SU-DHL-6 (cell line): ENCODE data around the gene OR1J2.

ENCODE experiments used
- H2AFZ ChIP-seq: fragments of 200-600 bp; sonication (generic); 2 replicates; pipeline ENCODE4 v1.6.1; 2014; ENCODE audit warnings: low read depth, mild to moderate bottlenecking, moderate library complexity, mixed read lengths, antibody characterized with exemption, low read length; ENCODE audit not compliant: severe bottlenecking
- H3F3A ChIP-seq: fragments of 200-600 bp; shearing (Covaris generic); 2 replicates; pipeline ENCODE4 v1.6.0; 2016; ENCODE audit warnings: antibody characterized with exemption, mild to moderate bottlenecking; ENCODE audit not compliant: insufficient read depth
- H3K27ac ChIP-seq: fragments of 200-600 bp; sonication (generic); 2 replicates; pipeline ENCODE4 v1.5.1; 2016; ENCODE audit warnings: low read depth, mild to moderate bottlenecking, low read length, moderate library complexity, mixed read lengths
- H3K27me3 ChIP-seq: fragments of 200-600 bp; sonication (generic), shearing (Covaris generic); 2 replicates; pipeline ENCODE4 v1.6.0; 2014; ENCODE audit warnings: mild to moderate bottlenecking, low read length
- H3K36me3 ChIP-seq: fragments of 200-600 bp; sonication (generic); 2 replicates; pipeline ENCODE4 v1.6.1; 2014; ENCODE audit warnings: mild to moderate bottlenecking, low read length, mixed read lengths
- H3K4me2 ChIP-seq: fragments of 300-600, 200-600 bp; shearing (Covaris generic), sonication (generic); 2 replicates; pipeline ENCODE4 v1.6.0; 2014; ENCODE audit warnings: low read length, low read depth, mild to moderate bottlenecking; ENCODE audit not compliant: poor library complexity, severe bottlenecking
- H3K4me3 ChIP-seq: fragments of 200-600 bp; sonication (generic); 2 replicates; pipeline ENCODE4 v1.5.1; 2014; ENCODE audit warnings: antibody characterized with exemption, low read length, mild to moderate bottlenecking, mixed read lengths; ENCODE audit not compliant: insufficient read depth, poor library complexity, severe bottlenecking
- H3K79me2 ChIP-seq: fragments of 200-600 bp; sonication (generic); 2 replicates; pipeline ENCODE4 v1.6.1; 2014; ENCODE audit warnings: mild to moderate bottlenecking, low read length, moderate library complexity; ENCODE audit not compliant: insufficient read depth
- H3K9ac ChIP-seq: fragments of 200-600 bp; sonication (generic); 2 replicates; pipeline ENCODE4 v1.7.0; 2014; ENCODE audit warnings: mild to moderate bottlenecking, low read length
- H3K9me2 ChIP-seq: fragments of 200-600 bp; sonication (generic); replicated peaks from 2 replicates; pipeline ENCODE4 v1.6.1; 2014; ENCODE audit warnings: low read length; ENCODE audit not compliant: insufficient read depth
- H3K9me3 ChIP-seq: fragments of 200-600 bp; sonication (generic); 2 replicates; pipeline ENCODE4 v1.6.1; 2014; ENCODE audit warnings: low read length, mixed read lengths; ENCODE audit not compliant: insufficient read depth
- H4K20me1 ChIP-seq: fragments of 200-600 bp; sonication (generic); 2 replicates; pipeline ENCODE4 v1.6.1; 2014; ENCODE audit warnings: low read depth, mild to moderate bottlenecking, antibody characterized with exemption, low read length, moderate library complexity, mixed read lengths
- EZH2phosphoT487 ChIP-seq: fragments of 200-600 bp; sonication (generic), shearing (Covaris generic); conservative IDR thresholded peaks from 2 replicates; pipeline ENCODE4 v1.6.1; 2018; ENCODE audit warnings: mild to moderate bottlenecking, antibody characterized with exemption, low read length, moderate library complexity, mixed read lengths
- TF ChIP-seq, protein P1 (sequence below): fragments of 200-600 bp; sonication (generic); IDR thresholded peaks from one replicate; pipeline ENCODE4 v1.5.1; 2017; ENCODE audit warnings: antibody characterized with exemption, mild to moderate bottlenecking, low read length, moderate library complexity; ENCODE audit not compliant: insufficient read depth, poor library complexity, severe bottlenecking

OR1J2 gene

DNA sequence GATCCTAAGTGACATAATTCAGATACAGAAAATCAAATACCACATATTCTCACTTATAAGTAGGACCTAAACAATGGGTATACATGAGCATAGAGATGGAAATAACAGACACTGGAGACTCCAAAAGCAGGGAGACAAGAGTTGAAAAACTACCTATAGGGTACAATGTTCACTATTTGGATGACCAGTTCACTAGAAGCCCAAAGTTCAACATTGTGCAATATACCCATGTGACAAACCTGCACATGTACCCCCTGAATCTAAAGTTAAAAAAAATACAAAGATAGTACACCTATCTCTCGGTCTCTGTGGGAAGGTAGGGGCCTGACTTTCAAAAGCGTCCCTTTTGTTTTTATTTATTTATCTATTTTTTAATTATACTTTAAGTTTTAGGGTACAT, 28.2 kb downstream of the OR1J2 start:
- Histone ChIP-seq H3K9ac (no peak overlapping the region), H3K4me3 (no peak overlapping the region), H4K20me1 (no peaks in the 10 kb centered on the region), H3K9me2 (no peaks in the 10 kb centered on the region), H3F3A (no peaks in the 10 kb centered on the region), H3K9me3 (no peaks in the 10 kb centered on the region), H2AFZ (no peak overlapping the region), H3K36me3 (no peaks in the 10 kb centered on the region), H3K79me2 (no peaks in the 10 kb centered on the region), H3K27me3 (no peaks in the 10 kb centered on the region), H3K4me2 (no peak overlapping the region), H3K27ac (no peak overlapping the region)
- TF ChIP-seq, protein P1, sequence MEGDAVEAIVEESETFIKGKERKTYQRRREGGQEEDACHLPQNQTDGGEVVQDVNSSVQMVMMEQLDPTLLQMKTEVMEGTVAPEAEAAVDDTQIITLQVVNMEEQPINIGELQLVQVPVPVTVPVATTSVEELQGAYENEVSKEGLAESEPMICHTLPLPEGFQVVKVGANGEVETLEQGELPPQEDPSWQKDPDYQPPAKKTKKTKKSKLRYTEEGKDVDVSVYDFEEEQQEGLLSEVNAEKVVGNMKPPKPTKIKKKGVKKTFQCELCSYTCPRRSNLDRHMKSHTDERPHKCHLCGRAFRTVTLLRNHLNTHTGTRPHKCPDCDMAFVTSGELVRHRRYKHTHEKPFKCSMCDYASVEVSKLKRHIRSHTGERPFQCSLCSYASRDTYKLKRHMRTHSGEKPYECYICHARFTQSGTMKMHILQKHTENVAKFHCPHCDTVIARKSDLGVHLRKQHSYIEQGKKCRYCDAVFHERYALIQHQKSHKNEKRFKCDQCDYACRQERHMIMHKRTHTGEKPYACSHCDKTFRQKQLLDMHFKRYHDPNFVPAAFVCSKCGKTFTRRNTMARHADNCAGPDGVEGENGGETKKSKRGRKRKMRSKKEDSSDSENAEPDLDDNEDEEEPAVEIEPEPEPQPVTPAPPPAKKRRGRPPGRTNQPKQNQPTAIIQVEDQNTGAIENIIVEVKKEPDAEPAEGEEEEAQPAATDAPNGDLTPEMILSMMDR: no peak
- no peak for TF ChIP-seq EZH2phosphoT487

DNA sequence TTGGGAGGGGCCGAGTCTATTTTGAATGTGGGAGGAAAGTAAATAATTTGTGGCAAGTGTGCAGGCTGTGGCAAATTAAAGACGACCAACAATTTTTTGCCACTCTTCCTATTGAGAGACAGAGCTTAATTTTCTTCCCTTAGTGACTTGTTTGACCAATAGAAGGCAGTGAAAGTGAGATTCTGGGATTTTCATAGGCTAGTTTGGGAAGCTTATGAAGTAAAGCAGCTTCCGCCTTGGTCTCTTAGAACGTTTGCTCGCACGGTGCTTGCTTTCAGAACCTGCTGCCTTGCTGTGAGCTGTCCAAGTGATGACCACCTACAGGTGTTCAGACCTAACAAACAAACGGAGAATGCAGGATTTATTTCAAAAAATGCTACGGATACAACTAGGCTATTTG, 35.6 kb downstream of the OR1J2 start:
- Histone ChIP-seq H2AFZ (no peak overlapping the region), H3K27me3 (no peaks in the 10 kb centered on the region), H3K36me3 (no peaks in the 10 kb centered on the region), H3K27ac (no peak overlapping the region), H3K9me3 (no peaks in the 10 kb centered on the region), H3F3A (no peaks in the 10 kb centered on the region), H3K9ac (no peak overlapping the region), H3K4me3 (no peak overlapping the region), H3K9me2 (no peaks in the 10 kb centered on the region), H4K20me1 (no peaks in the 10 kb centered on the region), H3K4me2 (no peak overlapping the region), H3K79me2 (no peaks in the 10 kb centered on the region)
- TF ChIP-seq, protein P1: no peak
- no peak for TF ChIP-seq EZH2phosphoT487

DNA sequence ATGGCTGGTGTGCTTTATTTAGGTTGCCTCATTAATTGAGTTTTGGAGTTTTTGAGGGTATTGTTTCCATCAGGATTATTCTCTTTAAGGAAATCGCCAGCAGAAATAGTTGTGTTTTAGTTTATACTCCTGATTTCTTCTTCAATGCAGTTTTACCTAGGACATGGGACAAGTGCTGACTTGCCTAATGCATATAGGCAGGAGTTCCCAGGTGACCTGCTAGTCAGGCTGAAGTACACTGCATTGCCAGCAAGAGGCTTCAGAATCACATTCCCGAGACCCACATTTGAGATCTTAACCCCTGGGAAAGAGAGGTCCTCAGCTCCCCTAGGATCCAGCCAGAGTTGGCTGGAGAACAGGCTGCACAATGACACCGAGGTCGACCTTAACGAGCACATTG, 40.8 kb downstream of the OR1J2 start:
- Histone ChIP-seq H3K4me3 (no peak overlapping the region), H3K36me3 (no peaks in the 10 kb centered on the region), H3K79me2 (no peaks in the 10 kb centered on the region), H2AFZ (no peak overlapping the region), H3K27me3 (no peaks in the 10 kb centered on the region), H3K9me2 (no peaks in the 10 kb centered on the region), H3K27ac (no peak overlapping the region), H3K9me3 (no peaks in the 10 kb centered on the region), H3K9ac (no peak overlapping the region), H3K4me2 (no peak overlapping the region), H4K20me1 (no peaks in the 10 kb centered on the region), H3F3A (no peaks in the 10 kb centered on the region)
- TF ChIP-seq, protein P1: no peak
- TF ChIP-seq EZH2phosphoT487: no peak
